ENCODE measurements around the gene NYAP2.

NYAP2 gene

DNA sequence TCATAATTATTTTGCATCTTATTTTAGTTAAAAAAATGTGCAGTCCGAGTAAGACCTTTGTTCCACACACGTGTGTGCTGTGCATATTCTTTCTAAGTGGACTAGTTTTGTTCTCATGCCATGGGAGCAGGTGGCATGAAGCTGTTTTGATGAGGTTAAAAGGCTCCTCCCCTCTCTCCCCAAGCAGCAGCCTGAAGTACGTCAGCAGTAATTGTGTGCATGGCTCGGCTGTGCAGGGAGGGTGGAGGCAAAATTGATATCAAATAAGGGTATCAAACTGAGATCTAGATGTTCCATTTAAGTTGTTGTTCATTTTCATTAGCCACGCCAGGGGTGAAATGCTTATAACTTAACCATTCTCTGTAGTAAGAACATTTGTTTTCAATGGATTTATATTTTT lies at the start of gene NYAP2:
TSS of gene NYAP2 (plus strand) at position 207 of the 400 bp plus-strand sequence. CDS start 9,171 bp downstream, outside the sequence.
- in situ Hi-C loops (cut with MboI; ENCODE audit: low sequenced_read_pairs), result no loop called here

DNA sequence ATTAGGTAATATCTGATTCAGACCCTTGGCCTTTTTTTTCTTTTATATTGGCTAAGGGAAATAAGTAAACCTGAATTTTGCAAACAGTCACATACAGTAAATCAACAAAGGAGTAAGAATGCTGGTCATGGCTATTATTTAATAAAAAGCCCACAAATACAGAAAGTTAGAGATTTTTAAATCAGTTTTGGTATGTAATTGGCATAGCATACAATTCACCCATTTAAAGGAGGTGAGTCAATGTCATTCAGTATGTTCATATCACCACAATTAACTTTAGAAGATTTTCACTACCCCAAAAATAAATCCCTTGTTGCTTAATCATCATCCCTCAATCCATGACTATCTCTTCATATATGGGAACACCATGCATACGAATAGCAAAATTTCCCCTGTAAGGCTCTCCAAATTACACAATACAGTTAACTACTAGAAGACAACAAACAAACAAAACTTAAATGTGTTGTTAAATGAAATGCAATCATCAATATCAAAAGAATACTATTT lies 45.9 kb upstream of the NYAP2 start:
- in situ Hi-C loops (cut with MboI; ENCODE audit: low sequenced_read_pairs), result no loop called here

DNA sequence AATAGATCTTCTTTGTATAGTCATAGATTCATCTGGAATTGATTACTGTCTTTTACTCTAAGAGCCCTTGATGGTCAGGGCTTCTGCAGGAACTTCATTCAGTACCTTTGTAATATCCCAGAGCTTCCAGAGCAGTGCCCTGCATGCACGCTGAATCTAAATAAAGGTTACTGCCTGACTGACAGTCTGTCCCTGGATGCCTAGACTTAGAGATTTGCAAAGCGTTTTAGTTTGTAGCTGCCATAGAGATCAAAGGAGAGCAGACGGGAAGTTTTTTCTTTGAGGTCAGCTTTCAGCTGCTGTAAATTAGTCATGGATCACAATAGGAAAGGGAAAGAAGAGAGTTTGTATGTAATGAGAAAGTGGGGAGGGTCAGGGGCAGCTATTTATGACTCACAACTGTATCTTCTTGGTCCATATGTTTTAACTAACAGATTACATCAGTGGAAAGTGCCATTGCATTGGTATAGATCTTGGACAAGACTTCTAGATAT lies 45.2 kb upstream of the NYAP2 start:
- in situ Hi-C loops (cut with MboI; ENCODE audit: low sequenced_read_pairs), result no loop called here

DNA sequence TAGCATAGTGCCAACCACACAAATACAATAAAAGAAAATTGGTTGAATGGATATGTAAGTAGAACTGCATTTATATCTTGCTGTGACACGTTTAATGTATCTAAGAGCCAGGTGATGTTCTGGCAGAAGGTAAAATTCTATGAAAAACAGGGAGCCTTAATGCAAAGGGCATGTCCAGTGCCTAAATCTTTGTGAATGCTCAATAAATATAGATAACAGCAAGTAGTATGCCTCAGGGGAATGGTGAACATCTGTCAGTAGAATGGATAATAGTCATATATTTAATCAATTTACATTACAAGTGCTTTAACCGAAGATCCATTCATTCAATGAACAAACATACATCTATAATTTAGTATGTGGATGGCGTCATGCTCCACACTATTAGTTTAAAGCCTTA lies 43.7 kb upstream of the NYAP2 start:
- in situ Hi-C loops (cut with MboI; ENCODE audit: low sequenced_read_pairs), result no loop called here

DNA sequence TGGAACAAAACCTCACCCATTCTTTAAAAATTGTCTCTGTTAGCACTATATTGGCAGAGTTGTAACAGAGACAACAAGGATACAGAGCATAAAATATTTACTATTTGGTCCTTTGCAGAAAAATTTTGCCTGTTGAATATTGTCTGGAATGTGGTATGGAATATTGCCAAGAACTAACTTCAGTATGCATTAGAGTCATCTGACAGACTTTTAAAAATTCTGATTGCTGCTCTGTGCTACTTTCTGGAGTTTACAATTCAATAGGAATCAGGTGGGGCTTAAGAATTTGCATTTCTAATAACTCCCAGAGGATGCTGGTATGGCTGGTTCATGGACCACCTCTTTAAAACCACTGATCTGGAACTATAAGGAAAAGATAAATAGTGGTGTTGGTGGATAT lies 32.8 kb upstream of the NYAP2 start:
- in situ Hi-C loops (cut with MboI; ENCODE audit: low sequenced_read_pairs), result no loop called here

DNA sequence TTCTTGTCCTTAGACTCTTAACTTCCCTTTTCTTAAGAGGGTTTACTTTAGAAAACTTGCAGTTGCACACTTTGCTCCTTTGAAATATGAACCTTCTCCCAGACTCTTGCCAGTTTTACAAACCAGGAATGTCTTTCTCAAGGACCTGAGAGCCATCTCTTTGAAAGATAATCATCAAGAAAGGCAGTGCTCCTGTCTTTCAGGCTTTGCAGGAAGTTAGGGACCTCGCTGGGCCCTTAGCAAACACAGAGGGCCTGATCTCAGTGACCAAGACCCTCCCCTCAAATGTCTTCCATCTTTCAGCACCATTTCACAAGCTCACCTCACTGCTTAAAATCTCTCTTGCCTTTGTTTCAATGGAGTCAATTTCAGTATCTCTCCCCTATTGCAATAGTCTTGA lies 32.0 kb upstream of the NYAP2 start:
- in situ Hi-C loops (cut with MboI; ENCODE audit: low sequenced_read_pairs), result no loop called here

DNA sequence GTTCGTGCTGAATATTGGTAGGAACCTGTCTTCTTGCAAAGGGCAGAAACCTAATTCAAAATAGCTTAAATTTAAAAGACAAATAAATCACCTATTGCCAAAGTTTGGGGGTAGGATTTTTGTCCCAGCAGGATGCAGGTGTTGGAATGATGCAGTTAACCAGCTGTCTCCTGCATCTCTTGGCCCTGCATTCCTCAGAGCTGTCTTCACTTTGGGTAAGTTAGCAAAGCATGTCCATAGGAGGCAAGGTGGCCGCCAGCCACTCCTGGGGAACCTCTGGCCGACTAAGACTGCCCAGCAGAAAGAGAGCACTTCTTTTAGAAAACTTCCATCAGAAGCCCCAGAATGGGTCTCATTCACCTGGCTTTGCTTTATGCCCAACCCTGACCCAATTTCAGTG lies 20.5 kb upstream of the NYAP2 start:
- in situ Hi-C loops (cut with MboI; ENCODE audit: low sequenced_read_pairs), result no loop called here

DNA sequence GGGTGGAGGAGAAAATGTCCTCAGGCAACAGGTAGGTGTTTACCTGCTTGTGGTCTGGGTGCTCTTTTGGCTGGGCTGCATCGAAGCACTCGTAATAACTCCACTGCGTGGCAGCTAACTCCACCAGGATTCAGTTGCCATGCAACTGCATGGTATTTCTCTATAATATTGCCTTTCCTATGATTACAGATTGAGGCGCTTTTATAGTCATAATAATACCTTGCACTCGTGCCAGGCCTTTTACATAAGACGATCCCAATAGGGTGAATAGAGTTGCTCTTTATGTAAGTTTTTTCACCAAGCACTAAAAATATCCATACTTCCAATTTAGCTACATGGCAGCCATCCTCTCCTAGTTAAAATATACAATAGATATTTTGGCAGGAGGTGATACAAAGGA lies 19.7 kb upstream of the NYAP2 start:
- in situ Hi-C loops (cut with MboI; ENCODE audit: low sequenced_read_pairs), result no loop called here

DNA sequence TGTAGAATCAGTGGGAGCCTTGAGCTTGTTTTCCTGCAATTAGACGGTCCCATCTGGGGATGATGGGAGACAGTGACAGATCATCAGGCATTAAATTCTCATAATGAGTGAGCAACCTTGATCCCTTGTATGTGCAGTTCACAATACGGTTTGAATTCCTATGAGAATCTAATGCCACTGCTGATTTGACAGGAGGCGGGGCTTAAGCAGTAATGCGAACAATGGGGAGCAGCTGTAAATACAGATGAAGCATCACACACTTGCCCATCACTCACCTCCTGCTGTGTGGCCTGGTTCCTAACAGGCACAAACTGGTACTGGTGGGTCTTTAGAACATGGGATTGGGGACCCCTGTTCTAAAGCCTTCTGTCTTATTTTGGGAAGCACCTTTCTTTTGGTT lies 17.9 kb upstream of the NYAP2 start:
- in situ Hi-C loops (cut with MboI; ENCODE audit: low sequenced_read_pairs), result no loop called here

DNA sequence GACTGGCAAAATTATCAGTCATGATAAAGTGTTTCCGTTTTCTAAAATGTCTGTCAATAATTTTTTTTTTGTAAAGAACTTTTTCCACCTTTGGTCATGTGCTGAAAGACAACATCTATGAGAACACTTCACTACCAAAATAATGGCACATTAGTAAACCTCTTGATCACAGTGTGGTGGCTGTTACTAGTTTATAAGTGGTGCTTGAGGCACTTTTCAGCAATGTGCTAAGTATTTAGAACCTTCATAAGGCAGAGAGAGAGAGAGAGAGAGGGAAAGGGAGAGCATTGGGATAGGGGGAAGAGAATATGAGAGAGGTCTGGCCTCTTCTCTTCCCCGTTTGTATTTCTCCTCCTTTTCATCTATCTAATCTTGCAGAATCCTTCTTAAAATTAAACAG lies 1.1 kb upstream of the NYAP2 start:
- in situ Hi-C loops (cut with MboI; ENCODE audit: low sequenced_read_pairs), result no loop called here

DNA sequence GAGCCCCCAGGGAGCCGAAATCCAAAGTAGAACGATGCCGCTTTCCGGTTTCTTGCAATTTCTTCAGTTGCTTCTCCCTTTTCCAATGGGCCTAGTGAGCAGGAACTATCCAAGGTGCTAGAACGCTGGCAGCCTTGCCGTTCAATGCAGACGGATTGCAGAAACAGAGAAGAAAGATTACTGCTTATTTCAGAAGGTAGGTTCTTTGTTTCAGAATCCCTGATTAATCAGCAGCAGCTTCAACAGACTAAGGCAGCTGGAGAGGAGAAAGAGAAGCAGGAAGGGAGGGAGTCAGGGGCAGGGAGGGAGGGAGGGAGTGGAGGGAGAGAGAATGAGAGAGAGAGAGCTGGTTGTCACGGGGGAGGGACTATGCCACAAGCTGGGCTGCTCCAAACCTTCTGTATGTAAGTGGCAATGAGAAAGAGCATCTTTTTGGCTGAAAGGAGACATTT lies 576 bp downstream of the NYAP2 start:
- in situ Hi-C loops (cut with MboI; ENCODE audit: low sequenced_read_pairs), result no loop called here

DNA sequence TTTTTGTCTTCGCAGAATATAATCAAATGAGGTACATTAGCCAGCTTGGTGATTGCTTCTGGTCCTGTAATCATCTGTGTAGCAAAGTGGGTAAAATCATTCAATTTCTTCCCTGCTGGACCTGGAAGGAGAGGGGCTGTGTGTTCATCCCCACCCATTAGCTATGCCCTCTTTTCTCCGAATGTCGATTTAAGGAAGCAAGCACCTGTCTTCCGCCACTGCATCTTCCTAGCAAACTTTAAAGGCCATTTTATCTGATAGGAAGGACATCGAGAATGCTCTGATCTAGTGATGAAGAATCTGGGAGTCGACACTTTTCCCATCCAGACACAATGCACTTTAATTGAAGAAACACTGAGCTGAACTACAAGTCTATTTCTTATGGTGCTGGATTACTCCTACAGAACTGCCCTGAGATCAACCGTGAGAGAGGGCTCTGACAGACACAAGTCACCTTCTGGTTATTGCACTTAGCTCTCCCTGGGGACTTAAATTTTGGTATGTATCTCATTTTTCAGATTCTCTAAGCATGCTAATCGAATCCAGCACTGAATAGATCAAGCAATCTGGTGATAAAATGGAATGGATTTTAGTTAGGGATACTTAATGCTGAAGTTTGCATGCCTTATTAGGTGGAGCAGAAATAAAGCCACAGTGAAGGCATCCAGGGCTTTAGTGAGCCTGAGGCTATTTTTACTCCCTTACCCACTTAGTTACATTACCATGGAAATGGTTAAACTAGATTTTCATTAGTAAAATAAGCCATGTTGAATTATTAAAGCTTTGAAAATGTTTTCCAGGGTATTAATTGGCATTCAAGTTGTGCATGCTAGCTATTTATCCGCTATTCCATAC lies 1.3 kb downstream of the NYAP2 start:
- in situ Hi-C loops (cut with MboI; ENCODE audit: low sequenced_read_pairs), result no loop called here

DNA sequence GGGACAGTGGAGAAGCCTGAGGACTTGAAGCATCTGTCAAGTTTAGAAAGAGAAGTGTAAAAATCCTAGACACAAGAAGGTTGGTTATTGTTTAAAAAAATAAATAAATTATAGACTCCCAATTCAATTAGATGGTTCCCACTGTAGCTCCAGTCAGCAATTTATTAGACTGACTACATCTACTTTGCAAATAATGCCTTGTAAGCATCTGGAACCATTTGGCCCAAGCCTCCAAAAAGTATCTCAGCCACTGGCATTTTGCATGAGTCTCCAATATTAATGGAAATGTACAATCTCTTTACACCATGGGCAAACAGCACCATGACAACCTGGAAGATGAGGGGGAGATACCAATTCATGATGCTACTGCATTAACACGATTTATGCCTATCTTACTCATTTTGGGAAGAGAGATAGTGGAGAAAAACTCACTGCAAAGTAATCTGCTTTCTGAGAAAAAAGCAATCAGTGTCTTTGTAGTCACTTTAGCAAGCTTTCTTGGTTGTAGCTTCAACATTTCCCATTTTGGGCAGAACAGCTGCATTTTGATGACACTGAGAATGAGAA lies 2.8 kb downstream of the NYAP2 start:
- in situ Hi-C loops (cut with MboI; ENCODE audit: low sequenced_read_pairs), result no loop called here

DNA sequence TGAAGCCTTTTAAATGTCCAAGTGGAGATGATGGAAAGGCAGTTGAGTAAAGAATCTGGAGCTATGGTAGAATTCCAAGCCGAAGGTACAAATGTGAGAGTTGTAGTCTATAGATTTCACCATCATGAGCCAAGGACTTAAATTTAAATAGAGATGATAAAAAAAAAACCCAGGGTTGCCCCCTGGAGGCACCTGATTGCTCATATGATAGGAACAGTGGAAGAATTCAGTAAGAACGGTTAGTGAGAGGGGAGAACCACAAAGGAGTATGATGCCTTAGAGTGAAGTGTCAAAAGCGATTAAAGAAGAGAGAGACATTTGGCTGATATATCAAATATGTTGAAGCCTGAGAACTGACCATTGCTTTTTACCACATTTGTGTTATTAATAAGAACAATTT lies 11.9 kb downstream of the NYAP2 start:
- in situ Hi-C loops (cut with MboI; ENCODE audit: low sequenced_read_pairs), result no loop called here

DNA sequence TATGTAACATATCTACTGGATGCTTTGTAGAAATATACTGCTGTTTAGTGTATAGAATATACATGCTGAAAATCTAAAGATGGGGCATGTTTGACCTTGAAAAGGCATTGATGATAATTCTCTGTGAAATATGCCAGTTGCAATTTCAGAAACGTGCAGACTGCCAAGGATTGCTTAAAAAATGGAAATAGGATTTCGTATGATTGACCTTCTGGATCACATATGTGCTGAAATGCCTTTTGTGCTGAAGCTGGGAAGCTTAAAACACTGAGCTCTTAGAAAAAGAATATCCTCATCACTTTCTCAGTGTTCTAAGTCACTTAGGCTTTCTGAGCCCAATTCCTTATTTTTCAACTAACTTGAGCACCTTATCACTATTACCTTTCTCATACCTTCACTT lies 14.3 kb downstream of the NYAP2 start:
- in situ Hi-C loops (cut with MboI; ENCODE audit: low sequenced_read_pairs), result no loop called here

DNA sequence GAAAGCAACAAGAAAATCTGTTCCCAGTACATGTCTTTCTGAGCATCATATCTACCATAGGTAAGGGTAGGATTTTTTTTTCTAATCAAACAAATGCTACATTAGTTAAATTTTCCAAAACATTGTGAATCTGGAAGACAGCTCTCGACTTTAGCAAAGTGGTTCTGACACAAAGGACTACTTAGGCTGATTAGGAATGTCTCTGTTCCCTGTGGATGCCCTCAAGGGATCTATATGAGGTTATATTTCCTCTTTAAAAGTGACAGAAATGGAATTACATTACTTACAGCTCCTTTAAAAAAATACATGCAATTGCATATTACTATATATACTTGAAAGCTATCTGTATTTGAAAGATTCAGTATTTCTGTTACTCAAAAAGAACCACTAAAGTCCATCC lies 15.4 kb downstream of the NYAP2 start:
- in situ Hi-C loops (cut with MboI; ENCODE audit: low sequenced_read_pairs), result no loop called here

DNA sequence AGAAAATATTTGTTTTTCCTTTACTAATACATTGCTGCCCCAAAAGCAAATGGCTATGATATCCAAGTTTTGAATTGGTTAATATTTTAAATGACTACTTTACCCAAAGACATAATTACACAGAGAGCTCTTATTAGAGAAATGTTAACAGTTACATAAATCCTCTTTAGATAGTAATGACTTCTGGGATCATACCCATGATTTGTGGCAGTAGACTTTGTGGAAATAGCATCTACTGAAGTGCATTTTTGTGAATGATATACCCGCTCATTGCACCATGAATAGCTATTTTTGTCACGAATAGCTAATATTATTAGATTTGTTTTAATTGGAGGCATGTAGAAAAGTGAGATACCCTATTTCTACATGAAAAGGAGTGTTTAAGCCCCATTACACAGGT lies 15.8 kb downstream of the NYAP2 start:
- in situ Hi-C loops (cut with MboI; ENCODE audit: low sequenced_read_pairs), result no loop called here

DNA sequence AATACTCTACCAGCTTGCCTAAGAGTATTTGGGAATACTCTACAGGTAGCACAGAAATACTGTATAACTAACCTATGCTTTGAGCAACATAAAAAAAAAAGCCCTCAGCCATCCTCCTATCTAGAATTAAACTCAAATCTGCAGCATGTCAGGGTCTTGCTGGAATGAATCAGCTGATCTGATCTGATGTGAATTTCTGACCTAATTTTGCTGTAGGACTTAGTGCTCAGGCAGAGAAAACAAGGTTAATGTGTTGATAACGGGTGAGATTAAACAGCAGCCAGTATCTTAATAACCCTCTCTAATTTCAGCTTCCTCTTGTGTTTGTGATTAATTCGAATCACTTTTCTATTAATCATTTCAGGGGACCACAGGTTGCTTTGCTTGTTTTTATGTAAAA lies 16.3 kb downstream of the NYAP2 start:
- in situ Hi-C loops (cut with MboI; ENCODE audit: low sequenced_read_pairs), result no loop called here

DNA sequence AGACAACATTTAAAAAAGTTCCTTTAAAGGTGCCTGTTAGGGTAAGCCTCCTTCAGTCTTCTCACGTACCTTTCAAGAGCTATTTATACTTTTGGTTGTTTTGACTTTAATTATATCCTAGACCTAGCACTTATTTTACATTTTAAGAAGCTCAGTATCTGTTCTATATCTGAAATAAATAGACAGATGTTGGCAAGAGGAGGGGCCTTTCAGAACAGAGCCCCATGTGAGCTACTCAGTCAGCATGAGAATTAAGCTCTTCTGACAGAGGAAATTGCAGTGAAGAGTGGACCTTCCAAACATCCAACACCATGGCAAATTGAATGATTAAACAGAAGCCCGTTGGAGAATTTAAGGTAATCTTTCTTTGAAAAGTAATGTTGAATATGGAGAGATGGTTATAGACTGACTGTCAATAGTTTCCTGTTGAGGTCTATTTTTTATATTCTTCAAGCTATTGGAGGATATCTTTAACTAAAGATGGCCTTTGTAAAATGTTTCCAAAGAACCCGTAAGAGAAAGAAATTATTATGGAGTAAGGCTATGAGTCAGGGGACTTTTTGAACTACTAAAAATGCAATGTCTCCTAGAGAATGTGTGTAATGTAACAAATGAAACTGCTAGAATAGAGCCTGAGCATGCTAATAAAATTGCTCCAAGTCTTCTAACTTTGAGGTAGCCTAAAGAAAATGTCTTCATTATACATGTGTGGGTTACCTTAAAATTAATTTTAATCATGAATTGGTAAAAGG lies 17.3 kb downstream of the NYAP2 start:
- in situ Hi-C loops (cut with MboI; ENCODE audit: low sequenced_read_pairs), result no loop called here

DNA sequence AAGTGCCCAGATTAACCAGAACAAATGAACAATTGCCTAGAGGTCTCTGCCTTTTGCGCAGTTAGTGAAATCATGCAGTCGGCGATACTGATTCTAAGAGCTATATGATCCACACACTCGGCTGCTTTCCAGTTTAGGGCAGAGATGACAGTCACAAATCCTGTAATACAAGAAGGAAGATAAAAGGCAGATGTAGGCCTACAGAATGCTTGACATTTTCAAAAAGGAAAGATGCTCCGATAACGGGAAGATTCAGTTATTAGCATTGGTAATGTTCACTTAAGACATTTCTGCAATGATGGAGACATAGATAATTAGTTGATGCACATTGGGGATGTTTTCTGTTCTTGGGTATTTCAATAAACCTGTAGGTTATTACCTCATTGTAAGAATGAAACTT lies 19.5 kb downstream of the NYAP2 start:
- in situ Hi-C loops (cut with MboI; ENCODE audit: low sequenced_read_pairs), result no loop called here

DNA sequence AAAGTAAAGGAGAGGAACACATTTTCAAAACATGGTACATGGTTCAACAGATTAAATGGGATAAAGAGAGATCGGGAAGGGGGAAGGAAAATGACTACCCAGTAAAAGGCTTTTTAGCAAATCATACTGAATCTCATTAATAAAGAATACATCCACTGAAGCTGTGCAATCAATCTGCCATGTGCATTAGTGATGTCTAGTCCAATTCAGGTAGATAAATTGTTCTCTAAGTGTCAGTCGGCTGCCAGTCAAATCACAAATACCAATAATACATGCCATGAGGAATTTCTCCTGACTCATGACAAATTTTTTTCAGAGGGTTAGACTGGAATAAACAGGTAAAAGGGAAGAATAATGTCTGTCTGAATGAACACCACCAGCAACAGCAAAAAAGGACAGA lies 22.6 kb downstream of the NYAP2 start:
- in situ Hi-C loops (cut with MboI; ENCODE audit: low sequenced_read_pairs), result no loop called here

DNA sequence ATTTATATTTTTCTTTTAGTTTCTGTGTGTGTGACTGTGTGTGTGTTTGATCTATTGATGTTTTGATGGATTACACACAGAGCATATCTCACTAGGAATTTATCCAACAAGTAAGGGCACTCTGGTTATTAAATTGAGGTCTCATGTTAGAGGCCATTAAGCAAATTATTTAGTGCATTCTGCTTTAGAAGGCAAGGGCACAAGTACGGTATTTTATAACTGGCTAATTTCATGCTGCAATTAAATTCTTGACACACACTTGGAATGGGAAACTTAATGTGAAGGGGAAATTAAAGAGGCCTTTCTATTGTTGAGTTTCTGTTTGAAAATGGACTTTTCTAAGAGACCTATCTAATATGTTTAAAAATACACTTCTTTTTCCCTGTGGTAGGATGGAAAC lies 25.8 kb downstream of the NYAP2 start:
- in situ Hi-C loops (cut with MboI; ENCODE audit: low sequenced_read_pairs), result no loop called here

All from HL-60/S4 (cell line).